ENCODE measurements around the gene SLC45A3. TPM values are rescaled to one million over a fixed set of nuclear protein-coding genes. Genes with fewer than 3 reads are reported as not detected.
A peak's percentile ranks its signal among the peaks of the same experiment; 100 is the strongest.

The SLC45A3 gene
- polyA plus RNA-seq, 1 donor (not counting 4 experiments of a cell fraction or from before 2014, with no cell fraction given): 2.5 TPM

GRCh38 chr1:205633421-205633976, 46.8 kb downstream of the SLC45A3 start:
- no peak overlapping the region for H3K9ac ChIP-seq (ENCODE audit: control insufficient read depth, extremely low read depth, insufficient read depth, low read length)
- peak overlapping the region; percentile 88 for H3K27ac ChIP-seq (ENCODE audit: control insufficient read depth, insufficient read depth, low read length)
- H4K20me1 ChIP-seq (ENCODE audit: control insufficient read depth, extremely low read depth, insufficient read depth, low read length): no peaks in the 10 kb centered on the region
- peak overlapping the region; percentile 97 for H3K4me2 ChIP-seq (ENCODE audit: control insufficient read depth, extremely low read depth, insufficient read depth, low read depth, low read length)
- H3K79me2 ChIP-seq (ENCODE audit: control insufficient read depth, insufficient read depth, low read length): peaks cover 24% of the 10 kb centered on the region
- no peak for TF ChIP-seq EZH2 (IDR thresholded peaks at IDR 0.05; ENCODE audit: low read length)
- H3K36me3 ChIP-seq (ENCODE audit: control insufficient read depth in 2 of 2, extremely low read depth in 1 of 2, insufficient read depth in 2 of 2, low read length in 2 of 2): no peaks in the 10 kb centered on the region
- no peaks in the 10 kb centered on the region for H3K9me3 ChIP-seq (ENCODE audit: control insufficient read depth, low read depth, low read length)
- DNase-seq (ENCODE audit: low read depth, low spot score): no peak
- no peak overlapping the region for H2AFZ ChIP-seq (ENCODE audit: control insufficient read depth, low read length)
- FAIRE-seq: no peak
- H3K4me1 ChIP-seq (ENCODE audit: control insufficient read depth, extremely low read depth, insufficient read depth, low read length): peaks cover 43% of the 10 kb centered on the region
- no peak overlapping the region for H3K4me3 ChIP-seq (ENCODE audit: control insufficient read depth in 2 of 3, extremely low read depth in 1 of 3, insufficient read depth in 2 of 3, low read depth in 1 of 3, low read length in 3 of 3)
- no peaks in the 10 kb centered on the region for H3K27me3 ChIP-seq (ENCODE audit: control insufficient read depth, extremely low read depth, insufficient read depth, low read length)
- no peaks in the 10 kb centered on the region for H3K9me1 ChIP-seq (ENCODE audit: control insufficient read depth, extremely low read depth, insufficient read depth, low read length)
- dilution Hi-C loops (cut with MboI; ENCODE audit: extremely low pct_ligation_motif_present, low sequenced_read_pairs): no loop called here

GRCh38 chr1:205632669-205633169, 47.6 kb downstream of the SLC45A3 start:
- H2AFZ ChIP-seq (ENCODE audit: control insufficient read depth, low read length): peak overlapping the region; percentile 87
- H3K9me3 ChIP-seq (ENCODE audit: control insufficient read depth, low read depth, low read length): no peaks in the 10 kb centered on the region
- TF ChIP-seq EZH2 (IDR thresholded peaks at IDR 0.05; ENCODE audit: low read length) (no peak), CTCF (optimal IDR thresholded peaks at IDR 0.05 in 1 of 3, IDR thresholded peaks at IDR 0.05 in 1 of 3, conservative IDR thresholded peaks at IDR 0.05 in 1 of 3; ENCODE audit: extremely low read depth in 1 of 3, insufficient read depth in 2 of 3, low read length in 3 of 3) (no peak)
- peak overlapping the region; percentile 97 for H3K4me2 ChIP-seq (ENCODE audit: control insufficient read depth, extremely low read depth, insufficient read depth, low read depth, low read length)
- no peaks in the 10 kb centered on the region for H3K36me3 ChIP-seq (ENCODE audit: control insufficient read depth in 2 of 2, extremely low read depth in 1 of 2, insufficient read depth in 2 of 2, low read length in 2 of 2)
- no peaks in the 10 kb centered on the region for H4K20me1 ChIP-seq (ENCODE audit: control insufficient read depth, extremely low read depth, insufficient read depth, low read length)
- DNase-seq (ENCODE audit: low read depth, low spot score) (no peak), FAIRE-seq (no peak)
- peaks cover 31% of the 10 kb centered on the region for H3K79me2 ChIP-seq (ENCODE audit: control insufficient read depth, insufficient read depth, low read length)
- dilution Hi-C loops (cut with MboI; ENCODE audit: extremely low pct_ligation_motif_present, low sequenced_read_pairs): no loop called here
- H3K4me1 ChIP-seq (ENCODE audit: control insufficient read depth, extremely low read depth, insufficient read depth, low read length): peaks cover 43% of the 10 kb centered on the region
- no peaks in the 10 kb centered on the region for H3K27me3 ChIP-seq (ENCODE audit: control insufficient read depth, extremely low read depth, insufficient read depth, low read length)
- H3K4me3 ChIP-seq (ENCODE audit: control insufficient read depth in 2 of 3, extremely low read depth in 1 of 3, insufficient read depth in 2 of 3, low read depth in 1 of 3, low read length in 3 of 3): peak overlapping the region; percentile 55 to 82 (median 80)
- H3K9ac ChIP-seq (ENCODE audit: control insufficient read depth, extremely low read depth, insufficient read depth, low read length): peak overlapping the region; percentile 96
- H3K27ac ChIP-seq (ENCODE audit: control insufficient read depth, insufficient read depth, low read length): peak overlapping the region; percentile 88
- H3K9me1 ChIP-seq (ENCODE audit: control insufficient read depth, extremely low read depth, insufficient read depth, low read length): no peaks in the 10 kb centered on the region

Data from keratinocyte (primary cell).